Osteocyte (in vitro differentiated cells): ENCODE data around the gene E2F6. TPM values are rescaled to one million over a fixed set of nuclear protein-coding genes. Genes with fewer than 3 reads are reported as not detected.

Experiments used
- DNase-seq: peaks from one replicate; pipeline ENCODE4 v3.0.0; 2021; ENCODE audit warnings: mixed read lengths; ENCODE audit not compliant: unreplicated experiment; ENCODE audit errors: extremely low spot score
- H3K27ac Mint-ChIP-seq: one replicate; pipeline ENCODE4 v1.8.0; 2021; ENCODE audit warnings: mild to moderate bottlenecking, mixed read lengths; ENCODE audit not compliant: unreplicated experiment
- H3K27me3 Mint-ChIP-seq: one replicate; pipeline ENCODE4 v1.8.0; 2021; ENCODE audit warnings: mixed read lengths; ENCODE audit not compliant: unreplicated experiment
- H3K36me3 Mint-ChIP-seq: one replicate; pipeline ENCODE4 v1.8.0; 2021; ENCODE audit warnings: mixed read lengths; ENCODE audit not compliant: unreplicated experiment
- H3K4me1 Mint-ChIP-seq: one replicate; pipeline ENCODE4 v1.8.0; 2021; ENCODE audit warnings: mixed read lengths; ENCODE audit not compliant: unreplicated experiment
- H3K4me3 Mint-ChIP-seq: one replicate; pipeline ENCODE4 v1.8.0; 2021; ENCODE audit warnings: mild to moderate bottlenecking, moderate library complexity, mixed read lengths; ENCODE audit not compliant: unreplicated experiment
- H3K9me3 Mint-ChIP-seq: one replicate; pipeline ENCODE4 v1.8.0; 2021; ENCODE audit warnings: mixed read lengths; ENCODE audit not compliant: unreplicated experiment
- CTCF ChIP-seq: fragments of 200-600 bp; sonication (generic); IDR thresholded peaks from 2 replicates; pipeline ENCODE4 v1.5.0; 2021; ENCODE audit warnings: antibody characterized with exemption, mild to moderate bottlenecking, moderate library complexity
- total RNA-seq: library from RNA; stranded (reverse); gene quantifications from 2 replicates; pipeline ENCODE4 v1.2.1, GENCODE V29; 2021

Gene E2F6
- total RNA-seq, 1 donor from 2014 or later = 14.8 TPM

GRCh38 chr2:11421863-11422490 lies 44.0 kb downstream of the E2F6 start:
- Mint-ChIP-seq H3K27me3 (no peaks in the 10 kb centered on the region), H3K4me3 (no peak overlapping the region), H3K9me3 (peaks cover 8% of the 10 kb centered on the region), H3K4me1 (peaks cover 4% of the 10 kb centered on the region), H3K36me3 (peaks cover 8% of the 10 kb centered on the region), H3K27ac (no peak overlapping the region)
- no peak for TF ChIP-seq CTCF
- no peak for DNase-seq

- TF ChIP-seq CTCF = no peak
- H3K9me3 Mint-ChIP-seq = peaks cover 8% of the 10 kb centered on the region
- peaks cover 4% of the 10 kb centered on the region for H3K4me1 Mint-ChIP-seq
- H3K36me3 Mint-ChIP-seq = peaks cover 8% of the 10 kb centered on the region
- DNase-seq = no peak
- no peak overlapping the region for H3K4me3 Mint-ChIP-seq
- H3K27ac Mint-ChIP-seq = no peak overlapping the region
- H3K27me3 Mint-ChIP-seq = no peaks in the 10 kb centered on the region
Observed at GRCh38 chr2:11420671-11421070, 45.3 kb downstream of the E2F6 start.

GRCh38 chr2:11420190-11420589 lies 45.8 kb downstream of the E2F6 start:
- no peak for DNase-seq
- Mint-ChIP-seq H3K36me3 (peaks cover 8% of the 10 kb centered on the region), H3K9me3 (peaks cover 8% of the 10 kb centered on the region), H3K4me3 (no peak overlapping the region), H3K27ac (no peak overlapping the region), H3K4me1 (peaks cover 4% of the 10 kb centered on the region), H3K27me3 (no peaks in the 10 kb centered on the region)
- no peak for TF ChIP-seq CTCF

GRCh38 chr2:11419781-11420180 lies 46.2 kb downstream of the E2F6 start:
- DNase-seq = no peak
- TF ChIP-seq CTCF = no peak
- Mint-ChIP-seq H3K36me3 (peaks cover 8% of the 10 kb centered on the region), H3K27me3 (no peaks in the 10 kb centered on the region), H3K9me3 (peaks cover 8% of the 10 kb centered on the region), H3K4me1 (peaks cover 4% of the 10 kb centered on the region), H3K27ac (no peak overlapping the region), H3K4me3 (no peak overlapping the region)

- Mint-ChIP-seq H3K36me3 (peaks cover 8% of the 10 kb centered on the region), H3K27me3 (no peaks in the 10 kb centered on the region), H3K9me3 (peaks cover 8% of the 10 kb centered on the region), H3K4me3 (no peak overlapping the region), H3K27ac (no peak overlapping the region), H3K4me1 (peaks cover 4% of the 10 kb centered on the region)
- no peak for DNase-seq
- peak; percentile 28 for TF ChIP-seq CTCF
Observed at GRCh38 chr2:11417946-11418585, 47.9 kb downstream of the E2F6 start.
